Naive thymus-derived CD4-positive, alpha-beta T cell (primary cell): Measurements from ENCODE around the gene TXNDC5. TPM values are rescaled to one million over a fixed set of nuclear protein-coding genes. Genes with fewer than 3 reads are reported as not detected.

Experiments
- ATAC-seq: fragments of 150-1000 bp; cut with Tn5 transposase; 2 replicates; pipeline ENCODE4 v1.10.0; 2021; ENCODE audit warnings: mild to moderate bottlenecking, moderate library complexity
- CTCF ChIA-PET: fragments of 350-600 bp; sonication (Branson Sonifier 250); formaldehyde crosslinking; loops from one replicate; lab custom pipeline; 2021; ENCODE audit warnings: antibody characterized with exemption; lab: Charles Lee
- POLR2A ChIA-PET: fragments of 350-600 bp; sonication (Branson Sonifier 250); formaldehyde crosslinking; loops from one replicate; lab custom pipeline; 2021; ENCODE audit warnings: antibody characterized with exemption, inconsistent platforms; lab: Charles Lee
- DNase-seq, 9 donors: peaks; one replicate each; pipeline versions ENCODE4 v3.0.0 to v3.0.0-alpha.2; 2020 to 2022; ENCODE audit warnings: mixed read lengths in 1 of 9
- H3K27ac ChIP-seq: one replicate; pipeline ENCODE4 v1.7.0; 2013; ENCODE audit warnings: mild to moderate bottlenecking, low read depth, low read length, moderate library complexity
- H3K27me3 ChIP-seq, 2 donors: one replicate each; pipeline ENCODE4 v1.7.0; 2013; ENCODE audit warnings: low read length in 2 of 2, mild to moderate bottlenecking in 2 of 2, moderate library complexity in 2 of 2; ENCODE audit not compliant: control insufficient read depth in 2 of 2, insufficient read depth in 2 of 2
- H3K36me3 ChIP-seq, 3 experiments: 1 replicate in 2 of 3; 2 replicates in 1 of 3; pipeline ENCODE4 v1.7.0; 2013; ENCODE audit warnings: low read length in 3 of 3, mild to moderate bottlenecking in 3 of 3, moderate library complexity in 1 of 3; ENCODE audit not compliant: insufficient read depth in 3 of 3, control insufficient read depth in 2 of 3
- H3K4me1 ChIP-seq, 2 donors: one replicate each; pipeline ENCODE4 v1.7.0; 2013; ENCODE audit warnings: low read length in 2 of 2, mild to moderate bottlenecking in 2 of 2, moderate library complexity in 1 of 2; ENCODE audit not compliant: control insufficient read depth in 2 of 2, insufficient read depth in 2 of 2
- H3K4me3 ChIP-seq: 2 replicates; pipeline ENCODE4 v1.7.0; 2013; ENCODE audit warnings: mild to moderate bottlenecking, low read length
- H3K9me3 ChIP-seq, 3 experiments: 1 replicate in 2 of 3; 2 replicates in 1 of 3; pipeline ENCODE4 v1.7.0; 2013; ENCODE audit warnings: low read length in 3 of 3; ENCODE audit not compliant: control insufficient read depth in 2 of 3
- H3K27ac Mint-ChIP-seq, 9 donors: one replicate each; pipeline ENCODE4 v1.8.0; 2020 to 2022; ENCODE audit warnings: mixed read lengths in 9 of 9, mild to moderate bottlenecking in 8 of 9, moderate library complexity in 5 of 9, inconsistent platforms in 2 of 9
- H3K27me3 Mint-ChIP-seq, 5 donors: one replicate each; pipeline ENCODE4 v1.8.0; 2021 to 2022; ENCODE audit warnings: mixed read lengths in 5 of 5, mild to moderate bottlenecking in 1 of 5
- H3K36me3 Mint-ChIP-seq, 5 donors: one replicate each; pipeline ENCODE4 v1.8.0; 2020 to 2022; ENCODE audit warnings: mixed read lengths in 5 of 5, mild to moderate bottlenecking in 3 of 5, inconsistent platforms in 1 of 5
- H3K4me1 Mint-ChIP-seq, 7 donors: one replicate each; pipeline ENCODE4 v1.8.0; 2020 to 2022; ENCODE audit warnings: mixed read lengths in 7 of 7, mild to moderate bottlenecking in 3 of 7, inconsistent platforms in 1 of 7
- H3K4me3 Mint-ChIP-seq, 10 donors: one replicate each; pipeline ENCODE4 v1.8.0; 2020 to 2022; ENCODE audit warnings: mild to moderate bottlenecking in 10 of 10, mixed read lengths in 10 of 10, moderate library complexity in 6 of 10, inconsistent platforms in 2 of 10
- H3K9me3 Mint-ChIP-seq, 11 donors: one replicate each; pipeline ENCODE4 v1.8.0; 2020 to 2022; ENCODE audit warnings: mixed read lengths in 11 of 11, mild to moderate bottlenecking in 4 of 11, inconsistent platforms in 1 of 11, moderate library complexity in 1 of 11
- intact Hi-C, 2 donors: fragments of 100-400 bp; cut with micrococcal nuclease; formaldehyde crosslinking; loops; one replicate each; pipeline ENCODE4 v1.15.1; 2023
- polyA plus RNA-seq, 2 donors: library from polyadenylated mRNA; unstranded; fragments of 300-500 nt; fragmentation: Illumina TruSeq; gene quantifications; one replicate each; pipeline ENCODE4 v1.2.3, GENCODE V29; 2021
- total RNA-seq, 6 experiments: library from RNA in 5 of 6; stranded (reverse) in 5 of 6; gene quantifications; 1 replicate in 5 of 6; 2 replicates in 1 of 6; pipeline ENCODE4 v1.2.3 and lab custom pipeline; 2021 to 2026

TXNDC5 gene
- total and polyA plus RNA-seq, 7 experiments from 2014 or later: 11.5 to 48.6 (median 21.4) TPM

DNA sequence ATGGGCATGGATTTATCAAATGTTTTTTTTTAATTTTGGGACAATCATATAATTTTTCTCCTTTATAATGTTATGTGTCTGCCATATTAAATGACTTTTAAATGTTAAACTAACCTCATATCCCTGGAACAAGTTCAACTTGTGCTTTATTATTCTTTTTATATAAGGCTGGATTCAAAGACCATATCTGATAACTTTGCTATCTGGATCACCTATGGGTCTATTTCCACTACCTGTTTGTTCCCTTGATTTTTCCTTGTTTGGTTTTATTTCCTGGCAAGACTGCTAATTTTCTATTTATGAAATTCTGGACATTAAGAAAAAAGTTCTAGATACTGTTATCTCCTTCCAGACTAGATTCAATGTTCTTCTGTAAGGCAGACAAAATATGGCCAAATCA lies 58.8 kb downstream of the TXNDC5 start:
- POLR2A ChIA-PET: no interaction called here
- Histone ChIP-seq H3K27me3 (no peaks in the 10 kb centered on the region), H3K4me1 (no peaks in the 10 kb centered on the region), H3K9me3 (no peaks in the 10 kb centered on the region), H3K36me3 (no peaks in the 10 kb centered on the region), H3K27ac (no peak overlapping the region), H3K4me3 (no peak overlapping the region)
- DNase-seq (no peak), ATAC-seq (no peak)
- Mint-ChIP-seq H3K36me3 (no peaks in the 10 kb centered on the region), H3K4me3 (no peak overlapping the region), H3K4me1 (peaks cover 0 to 1% (median 0%) of the 10 kb centered on the region in 7 donors), H3K9me3 (peaks cover 0 to 33% (median 12%) of the 10 kb centered on the region in 11 donors), H3K27me3 (peaks cover 0 to 9% (median 4%) of the 10 kb centered on the region in 5 donors), H3K27ac (no peak overlapping the region)
- CTCF ChIA-PET: no interaction called here
- intact Hi-C loops: no loop called here

GRCh38 chr6:7848229-7848628 lies 62.4 kb downstream of the TXNDC5 start:
- intact Hi-C loops: no loop called here
- H3K36me3 Mint-ChIP-seq: no peaks in the 10 kb centered on the region
- ATAC-seq: no peak
- CTCF ChIA-PET: no interaction called here
- peaks cover 0 to 1% (median 0%) of the 10 kb centered on the region in 7 donors for H3K4me1 Mint-ChIP-seq
- no peaks in the 10 kb centered on the region for H3K36me3 ChIP-seq
- H3K27me3 ChIP-seq: no peaks in the 10 kb centered on the region
- no peaks in the 10 kb centered on the region for H3K4me1 ChIP-seq
- no peak overlapping the region for H3K27ac Mint-ChIP-seq
- no peaks in the 10 kb centered on the region for H3K9me3 ChIP-seq
- H3K9me3 Mint-ChIP-seq: peaks cover 0 to 27% (median 12%) of the 10 kb centered on the region in 11 donors
- POLR2A ChIA-PET: no interaction called here
- H3K4me3 ChIP-seq: no peak overlapping the region
- no peak for DNase-seq
- no peak overlapping the region for H3K27ac ChIP-seq
- H3K27me3 Mint-ChIP-seq: peaks cover 2 to 20% (median 8%) of the 10 kb centered on the region in 5 donors
- H3K4me3 Mint-ChIP-seq: no peak overlapping the region

GRCh38 chr6:7846966-7847818 lies 63.4 kb downstream of the TXNDC5 start:
- Histone ChIP-seq H3K4me1 (no peaks in the 10 kb centered on the region), H3K27ac (no peak overlapping the region), H3K9me3 (no peaks in the 10 kb centered on the region), H3K4me3 (no peak overlapping the region), H3K36me3 (no peaks in the 10 kb centered on the region), H3K27me3 (no peaks in the 10 kb centered on the region)
- H3K4me3 Mint-ChIP-seq: no peak overlapping the region
- POLR2A ChIA-PET: no interaction called here
- H3K4me1 Mint-ChIP-seq: peaks cover 0 to 1% (median 0%) of the 10 kb centered on the region in 7 donors
- no peaks in the 10 kb centered on the region for H3K36me3 Mint-ChIP-seq
- DNase-seq: no peak
- intact Hi-C loops: no loop called here
- ATAC-seq: no peak
- CTCF ChIA-PET: interaction anchor here (0.6 kb wide), 1 partner anchor 138 kb away, joined by 3 read pairs; no protein-coding TSS in a partner anchor
- H3K27me3 Mint-ChIP-seq: peaks cover 2 to 20% (median 8%) of the 10 kb centered on the region in 5 donors
- peaks cover 0 to 19% (median 9%) of the 10 kb centered on the region in 11 donors for H3K9me3 Mint-ChIP-seq
- H3K27ac Mint-ChIP-seq: no peak overlapping the region

DNA sequence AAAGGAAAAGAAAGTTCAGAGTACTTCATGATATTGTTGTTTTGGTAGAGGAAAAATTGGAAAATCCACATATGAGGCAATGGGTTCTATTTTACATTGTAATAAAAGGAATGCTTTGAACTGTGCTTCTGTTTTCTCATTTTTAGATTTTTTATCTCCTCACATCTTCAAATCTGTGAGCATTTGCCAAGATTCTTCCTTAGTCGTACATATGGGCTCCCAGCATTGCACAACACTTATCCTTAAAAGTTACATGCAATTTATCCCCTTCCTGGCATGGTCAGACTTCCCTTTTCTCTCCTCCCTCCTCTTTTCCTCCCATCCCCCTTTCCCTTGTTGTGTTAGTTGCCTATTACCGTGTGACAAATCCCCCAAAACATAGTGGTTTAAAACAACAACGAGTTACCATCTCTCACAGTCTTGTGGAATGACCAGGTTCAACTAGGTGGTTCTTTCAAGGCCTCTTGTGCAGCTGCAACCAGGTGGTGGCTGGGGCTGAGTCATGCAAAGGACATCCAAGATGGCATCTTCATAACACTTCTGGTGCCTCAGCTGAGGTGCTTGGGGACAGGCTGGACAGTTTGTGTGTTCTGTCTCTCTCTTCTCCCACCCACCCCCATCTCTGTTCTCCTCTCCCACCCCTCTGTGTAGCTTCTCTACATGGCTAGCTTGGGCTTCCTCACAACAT lies 68.7 kb downstream of the TXNDC5 start:
- intact Hi-C loops: no loop called here
- DNase-seq (no peak), ATAC-seq (no peak)
- H3K4me1 Mint-ChIP-seq: no peaks in the 10 kb centered on the region
- H3K27ac Mint-ChIP-seq: no peak overlapping the region
- peaks cover 4 to 14% (median 11%) of the 10 kb centered on the region in 5 donors for H3K27me3 Mint-ChIP-seq
- Histone ChIP-seq H3K4me3 (no peak overlapping the region), H3K27ac (no peak overlapping the region), H3K36me3 (no peaks in the 10 kb centered on the region), H3K9me3 (no peaks in the 10 kb centered on the region), H3K27me3 (no peaks in the 10 kb centered on the region), H3K4me1 (no peaks in the 10 kb centered on the region)
- H3K9me3 Mint-ChIP-seq: peaks cover 0 to 8% (median 2%) of the 10 kb centered on the region in 11 donors
- POLR2A ChIA-PET: no interaction called here
- CTCF ChIA-PET: no interaction called here
- H3K36me3 Mint-ChIP-seq: no peaks in the 10 kb centered on the region
- no peak overlapping the region for H3K4me3 Mint-ChIP-seq

DNA sequence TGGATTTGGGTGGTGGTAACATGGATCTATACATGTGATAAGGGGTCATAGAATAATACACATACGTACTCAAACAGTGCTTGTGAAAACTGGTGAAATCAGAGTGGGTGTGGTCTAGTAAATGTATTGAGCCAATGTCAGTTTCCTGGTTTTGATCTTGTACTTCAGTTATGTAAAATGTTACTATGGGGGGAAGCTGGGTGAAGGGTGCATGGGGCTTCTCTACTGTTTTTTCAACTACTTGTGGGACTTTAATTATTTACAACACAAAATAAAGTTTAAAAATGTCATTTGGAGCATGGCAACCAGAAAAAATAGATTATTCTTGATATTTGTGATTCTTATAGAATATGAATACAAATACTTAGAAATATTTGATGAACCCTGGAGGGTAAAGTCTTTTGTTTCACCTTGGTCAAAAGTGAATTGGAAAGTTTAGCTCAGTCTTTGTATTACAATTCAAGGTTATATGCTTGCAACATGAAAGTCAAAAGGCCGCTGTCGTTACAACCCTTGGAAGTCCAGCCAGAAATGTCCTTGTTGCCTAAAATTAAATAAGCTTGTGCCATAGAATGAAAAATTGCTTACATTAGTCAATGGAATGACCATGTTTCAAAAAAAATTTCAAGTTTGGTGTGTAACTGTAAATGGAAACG lies 74.1 kb downstream of the TXNDC5 start:
- Mint-ChIP-seq H3K4me3 (no peak overlapping the region), H3K36me3 (no peaks in the 10 kb centered on the region), H3K27ac (no peak overlapping the region), H3K27me3 (peaks cover 0 to 15% (median 9%) of the 10 kb centered on the region in 5 donors), H3K9me3 (peaks cover 0 to 7% (median 2%) of the 10 kb centered on the region in 11 donors), H3K4me1 (no peaks in the 10 kb centered on the region)
- ATAC-seq (no peak), DNase-seq (no peak)
- ChIA-PET CTCF (no interaction called here), POLR2A (no interaction called here)
- no peak overlapping the region for H3K4me3 ChIP-seq
- intact Hi-C loops: no loop called here
- no peaks in the 10 kb centered on the region for H3K27me3 ChIP-seq
- H3K36me3 ChIP-seq: no peaks in the 10 kb centered on the region
- H3K27ac ChIP-seq: no peak overlapping the region
- no peaks in the 10 kb centered on the region for H3K9me3 ChIP-seq
- H3K4me1 ChIP-seq: no peaks in the 10 kb centered on the region

GRCh38 chr6:7833751-7834070 lies 76.9 kb downstream of the TXNDC5 start:
- Mint-ChIP-seq H3K4me1 (no peaks in the 10 kb centered on the region), H3K9me3 (peaks cover 0 to 11% (median 3%) of the 10 kb centered on the region in 11 donors), H3K27me3 (peaks cover 0 to 29% (median 16%) of the 10 kb centered on the region in 5 donors), H3K36me3 (peaks cover 0 to 4% (median 0%) of the 10 kb centered on the region in 5 donors), H3K4me3 (no peak overlapping the region), H3K27ac (no peak overlapping the region)
- intact Hi-C loops: no loop called here
- Histone ChIP-seq H3K4me1 (no peaks in the 10 kb centered on the region), H3K27me3 (no peaks in the 10 kb centered on the region), H3K36me3 (no peaks in the 10 kb centered on the region), H3K4me3 (no peak overlapping the region), H3K27ac (no peak overlapping the region), H3K9me3 (peaks cover 0 to 5% (median 0%) of the 10 kb centered on the region in 3 experiments)
- DNase-seq: no peak
- POLR2A ChIA-PET: no interaction called here
- ATAC-seq: no peak
- CTCF ChIA-PET: no interaction called here
